HG02610 (cell line): ENCODE measurements around the gene MAMLD1.

Source experiments
- ATAC-seq: cut with Tn5 transposase; IDR thresholded peaks from one replicate; pipeline ENCODE4 v1.9.1; 2021; ENCODE audit warnings: mild to moderate bottlenecking, moderate library complexity; ENCODE audit not compliant: unreplicated experiment

The MAMLD1 gene

GRCh38 chrX:150352581-150352980, 10.5 kb upstream of the MAMLD1 start:
- no peak for ATAC-seq

GRCh38 chrX:150355913-150356312, 7.2 kb upstream of the MAMLD1 start:
- ATAC-seq = no peak

- no peak for ATAC-seq
Measured at GRCh38 chrX:150357790-150358189, 5.3 kb upstream of the MAMLD1 start.

- no peak for ATAC-seq
Measured at GRCh38 chrX:150358651-150359050, 4.5 kb upstream of the MAMLD1 start.

- ATAC-seq = no peak
Measured at GRCh38 chrX:150360331-150360730, 2.8 kb upstream of the MAMLD1 start.

GRCh38 chrX:150361070-150361776, 1.9 kb upstream of the MAMLD1 start:
- ATAC-seq = no peak

- no peak for ATAC-seq
Measured at GRCh38 chrX:150361777-150362351, 1.3 kb upstream of the MAMLD1 start.

- ATAC-seq = no peak
Measured at GRCh38 chrX:150363561-150364346, 637 bp downstream of the MAMLD1 start.

GRCh38 chrX:150364347-150365050, 1.4 kb downstream of the MAMLD1 start:
- ATAC-seq = no peak

GRCh38 chrX:150365051-150365989, 2.2 kb downstream of the MAMLD1 start:
- ATAC-seq = no peak

- no peak for ATAC-seq
Measured at GRCh38 chrX:150365990-150366911, 3.1 kb downstream of the MAMLD1 start.

- no peak for ATAC-seq
Measured at GRCh38 chrX:150366951-150367545, 3.9 kb downstream of the MAMLD1 start.

- no peak for ATAC-seq
Measured at GRCh38 chrX:150370589-150371312, 7.6 kb downstream of the MAMLD1 start.

GRCh38 chrX:150371877-150372276, 8.8 kb downstream of the MAMLD1 start:
- ATAC-seq = no peak

GRCh38 chrX:150372280-150372679, 9.2 kb downstream of the MAMLD1 start:
- no peak for ATAC-seq

- ATAC-seq = no peak
Measured at GRCh38 chrX:150372756-150373155, 9.6 kb downstream of the MAMLD1 start.

- no peak for ATAC-seq
Measured at GRCh38 chrX:150375243-150375770, 12.2 kb downstream of the MAMLD1 start.

GRCh38 chrX:150377005-150377404, 13.9 kb downstream of the MAMLD1 start:
- ATAC-seq = no peak
